Central memory CD8-positive, alpha-beta T cell (primary cell): Measurements from ENCODE around the gene MCEMP1.

Experiments
- ATAC-seq: fragments of 150-1000 bp; cut with Tn5 transposase; replicated peaks from 2 replicates; pipeline ENCODE4 v1.10.0; 2022; ENCODE audit warnings: mild to moderate bottlenecking, moderate FRiP score, moderate number of reproducible peaks; ENCODE audit not compliant: poor library complexity, severe bottlenecking; ENCODE audit errors: extremely low read depth
- DNase-seq, 2 donors: peaks; one replicate each; pipeline ENCODE4 v3.0.0; 2021; ENCODE audit warnings: low spot score in 2 of 2
- H3K27ac Mint-ChIP-seq: one replicate; pipeline ENCODE4 v1.8.0; 2022; ENCODE audit warnings: low read depth, mild to moderate bottlenecking, moderate library complexity, mixed read lengths
- H3K27me3 Mint-ChIP-seq: one replicate; pipeline ENCODE4 v1.8.0; 2022; ENCODE audit warnings: mixed read lengths
- H3K36me3 Mint-ChIP-seq: one replicate; pipeline ENCODE4 v1.8.0; 2022; ENCODE audit warnings: mild to moderate bottlenecking, moderate library complexity, mixed read lengths; ENCODE audit not compliant: insufficient read depth
- H3K4me1 Mint-ChIP-seq: one replicate; pipeline ENCODE4 v1.8.0; 2022; ENCODE audit warnings: mixed read lengths
- H3K4me3 Mint-ChIP-seq: one replicate; pipeline ENCODE4 v1.8.0; 2022; ENCODE audit warnings: mild to moderate bottlenecking, moderate library complexity, mixed read lengths
- H3K9me3 Mint-ChIP-seq: one replicate; pipeline ENCODE4 v1.8.0; 2022; ENCODE audit warnings: mixed read lengths

The MCEMP1 gene

DNA sequence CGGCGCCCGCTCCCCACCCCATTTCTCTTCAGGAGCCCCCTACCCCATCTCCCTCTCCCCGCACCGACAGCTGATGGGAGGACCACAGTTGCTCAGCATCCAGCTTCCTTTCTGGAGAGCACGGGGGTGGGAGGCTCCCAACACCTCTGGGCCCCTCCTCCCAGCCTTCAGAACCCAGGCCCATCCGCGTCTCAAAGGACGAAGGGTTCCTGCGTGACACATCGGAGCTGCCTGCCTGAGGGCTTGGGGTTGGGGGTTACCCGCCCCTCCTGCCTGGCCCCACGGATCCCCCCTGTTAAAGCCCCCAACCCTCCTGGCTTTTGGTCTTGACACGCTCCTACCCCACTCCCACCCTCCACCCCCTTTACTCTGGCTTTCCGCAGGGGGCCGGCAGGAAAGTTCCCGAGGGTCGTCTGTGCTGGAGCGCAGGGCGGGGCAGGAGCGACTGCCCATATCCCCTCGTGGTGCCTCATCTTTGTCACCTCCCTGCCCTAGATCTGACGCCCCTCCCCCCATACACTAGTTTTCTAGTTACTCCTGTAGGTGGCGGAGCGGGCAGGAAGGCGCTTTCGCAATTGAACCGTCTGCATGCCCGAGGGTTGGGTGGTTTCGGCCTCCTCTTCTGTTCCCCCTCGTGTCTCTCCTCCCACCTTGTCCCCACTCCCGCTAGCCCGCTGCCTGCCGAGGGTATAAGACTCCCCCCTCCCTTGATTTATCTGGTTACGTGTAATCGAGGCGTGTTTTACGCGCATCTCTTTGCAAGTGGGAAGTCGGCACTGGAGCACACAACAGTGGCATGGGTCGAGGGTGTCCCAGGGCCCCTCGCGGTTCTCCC, 4.7 kb downstream of the MCEMP1 start:
- H3K27me3 Mint-ChIP-seq: peaks cover 21% of the 10 kb centered on the region
- H3K36me3 Mint-ChIP-seq: peaks cover 28% of the 10 kb centered on the region
- peak overlapping the region; percentile 90 for H3K4me3 Mint-ChIP-seq
- peak; percentile 33 for ATAC-seq
- peaks cover 28% of the 10 kb centered on the region for H3K4me1 Mint-ChIP-seq
- peak overlapping the region; percentile 87 for H3K27ac Mint-ChIP-seq
- DNase-seq: peak; percentile 54 to 67
- H3K9me3 Mint-ChIP-seq: no peaks in the 10 kb centered on the region

GRCh38 chr19:7682175-7682855, 5.4 kb downstream of the MCEMP1 start:
- Mint-ChIP-seq H3K36me3 (peaks cover 28% of the 10 kb centered on the region), H3K4me3 (peak overlapping the region; percentile 90), H3K4me1 (peaks cover 22% of the 10 kb centered on the region), H3K9me3 (no peaks in the 10 kb centered on the region), H3K27me3 (peaks cover 14% of the 10 kb centered on the region), H3K27ac (peak overlapping the region; percentile 87)
- ATAC-seq (no peak), DNase-seq (no peak)

GRCh38 chr19:7685546-7686445, 8.9 kb downstream of the MCEMP1 start:
- no peak overlapping the region for H3K4me3 Mint-ChIP-seq
- H3K27me3 Mint-ChIP-seq: no peaks in the 10 kb centered on the region
- DNase-seq (no peak), ATAC-seq (no peak)
- H3K27ac Mint-ChIP-seq: no peak overlapping the region
- no peaks in the 10 kb centered on the region for H3K9me3 Mint-ChIP-seq
- H3K36me3 Mint-ChIP-seq: peaks cover 27% of the 10 kb centered on the region
- H3K4me1 Mint-ChIP-seq: peaks cover 8% of the 10 kb centered on the region

DNA sequence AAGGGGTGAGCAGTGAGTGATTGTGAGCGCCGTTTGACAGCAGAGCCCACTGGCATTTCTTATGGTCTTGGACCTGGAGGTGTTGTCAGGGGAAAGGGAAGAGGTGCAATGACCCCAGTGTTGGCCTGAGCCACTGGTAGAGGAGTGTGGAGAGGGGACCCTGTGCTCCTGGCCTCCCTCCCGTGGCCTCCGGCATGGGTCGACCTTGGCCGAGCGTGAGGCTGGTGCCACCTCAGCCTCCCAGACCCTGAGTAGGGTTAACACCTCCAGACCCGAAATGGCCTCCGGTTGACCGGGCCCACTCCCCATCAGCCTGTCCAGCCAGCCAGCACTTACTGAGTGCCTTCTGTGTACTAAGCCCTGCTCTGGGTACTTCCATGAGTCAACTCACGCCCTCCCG, 10.3 kb downstream of the MCEMP1 start:
- no peaks in the 10 kb centered on the region for H3K9me3 Mint-ChIP-seq
- H3K4me3 Mint-ChIP-seq: no peak overlapping the region
- DNase-seq (no peak), ATAC-seq (no peak)
- peaks cover 19% of the 10 kb centered on the region for H3K36me3 Mint-ChIP-seq
- H3K27ac Mint-ChIP-seq: no peak overlapping the region
- H3K4me1 Mint-ChIP-seq: no peaks in the 10 kb centered on the region
- no peaks in the 10 kb centered on the region for H3K27me3 Mint-ChIP-seq

DNA sequence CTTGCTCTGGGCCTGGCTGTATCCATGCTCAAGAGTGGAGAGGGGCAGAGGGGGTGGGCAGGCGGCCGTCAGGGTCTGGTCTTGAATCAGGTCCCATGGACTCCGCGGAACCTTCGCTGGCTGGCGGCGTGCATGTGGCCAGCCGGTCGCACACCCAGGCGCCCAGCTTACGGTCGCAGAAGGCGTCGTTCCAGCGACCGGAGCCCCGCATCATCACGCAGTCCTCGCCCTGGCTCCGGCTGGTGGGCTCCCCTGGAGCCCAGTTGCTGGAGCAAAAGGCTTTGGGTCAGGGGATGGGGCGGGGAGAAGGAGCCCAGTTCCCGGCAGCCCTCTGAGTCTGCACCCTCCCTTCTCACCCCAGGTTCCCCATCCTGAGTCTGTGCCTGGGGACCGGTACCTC, 12.3 kb downstream of the MCEMP1 start:
- no peak overlapping the region for H3K4me3 Mint-ChIP-seq
- no peak overlapping the region for H3K27ac Mint-ChIP-seq
- no peaks in the 10 kb centered on the region for H3K4me1 Mint-ChIP-seq
- peaks cover 5% of the 10 kb centered on the region for H3K36me3 Mint-ChIP-seq
- DNase-seq (no peak), ATAC-seq (no peak)
- no peaks in the 10 kb centered on the region for H3K27me3 Mint-ChIP-seq
- H3K9me3 Mint-ChIP-seq: no peaks in the 10 kb centered on the region

DNA sequence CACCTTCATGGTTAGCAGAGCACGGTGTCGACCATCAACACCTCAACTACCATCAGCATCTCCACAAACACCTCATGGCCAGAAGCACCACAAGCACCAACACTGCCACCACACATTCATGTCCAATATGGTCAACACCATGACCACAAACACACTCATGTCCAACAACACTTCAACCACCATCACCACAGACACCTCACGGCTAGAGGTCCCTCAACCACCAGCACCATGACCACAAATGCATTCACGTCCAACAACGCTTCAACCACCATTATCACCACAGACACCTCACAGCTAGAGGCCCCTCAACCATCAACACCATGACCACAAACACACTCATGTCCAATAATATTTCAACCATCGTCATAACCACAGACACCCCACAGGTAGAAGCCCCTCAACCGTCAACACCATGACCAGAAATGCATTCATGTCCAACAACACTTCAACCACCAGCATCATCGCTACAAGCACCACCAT, 13.9 kb downstream of the MCEMP1 start:
- no peaks in the 10 kb centered on the region for H3K27me3 Mint-ChIP-seq

DNA sequence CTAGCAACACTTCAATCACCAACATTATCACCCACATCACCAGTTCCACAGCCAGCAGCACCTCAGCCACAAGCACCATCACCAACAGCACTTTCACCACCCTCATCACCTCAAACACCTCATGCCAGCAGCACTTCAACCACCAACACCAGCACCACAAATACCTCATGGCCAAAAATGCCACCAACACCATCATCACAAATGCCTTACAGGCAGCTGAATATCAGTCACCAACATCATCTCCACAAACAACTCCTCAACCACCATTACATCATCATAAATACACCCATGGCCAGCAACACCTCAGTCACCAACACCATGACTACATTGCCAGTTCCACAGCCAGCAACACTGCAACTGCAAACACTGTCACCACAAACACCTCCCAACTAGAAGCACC, 14.6 kb downstream of the MCEMP1 start:
- DNase-seq (peak in 1 of 2 donors; percentile 64), ATAC-seq (peak; percentile 52)
- no peaks in the 10 kb centered on the region for H3K4me1 Mint-ChIP-seq

More for the DNA sequence above, 13.9 kb downstream of the MCEMP1 start:
- ATAC-seq (no peak), DNase-seq (peak in 1 of 2 donors; percentile 32)
- no peak overlapping the region for H3K27ac Mint-ChIP-seq
- no peaks in the 10 kb centered on the region for H3K9me3 Mint-ChIP-seq
- no peaks in the 10 kb centered on the region for H3K4me1 Mint-ChIP-seq
- no peak overlapping the region for H3K4me3 Mint-ChIP-seq
- H3K36me3 Mint-ChIP-seq: no peaks in the 10 kb centered on the region

GRCh38 chr19:7692417-7693088, 15.7 kb downstream of the MCEMP1 start:
- H3K9me3 Mint-ChIP-seq: no peaks in the 10 kb centered on the region
- H3K36me3 Mint-ChIP-seq: no peaks in the 10 kb centered on the region
- no peaks in the 10 kb centered on the region for H3K4me1 Mint-ChIP-seq
- H3K4me3 Mint-ChIP-seq: no peak overlapping the region
- H3K27me3 Mint-ChIP-seq: peaks cover 2% of the 10 kb centered on the region
- ATAC-seq (peak; percentile 77), DNase-seq (peak in 1 of 2 donors; percentile 62)
- no peak overlapping the region for H3K27ac Mint-ChIP-seq

More for the DNA sequence above, 14.6 kb downstream of the MCEMP1 start:
- Mint-ChIP-seq H3K4me3 (no peak overlapping the region), H3K9me3 (no peaks in the 10 kb centered on the region), H3K27me3 (no peaks in the 10 kb centered on the region), H3K36me3 (no peaks in the 10 kb centered on the region), H3K27ac (no peak overlapping the region)

DNA sequence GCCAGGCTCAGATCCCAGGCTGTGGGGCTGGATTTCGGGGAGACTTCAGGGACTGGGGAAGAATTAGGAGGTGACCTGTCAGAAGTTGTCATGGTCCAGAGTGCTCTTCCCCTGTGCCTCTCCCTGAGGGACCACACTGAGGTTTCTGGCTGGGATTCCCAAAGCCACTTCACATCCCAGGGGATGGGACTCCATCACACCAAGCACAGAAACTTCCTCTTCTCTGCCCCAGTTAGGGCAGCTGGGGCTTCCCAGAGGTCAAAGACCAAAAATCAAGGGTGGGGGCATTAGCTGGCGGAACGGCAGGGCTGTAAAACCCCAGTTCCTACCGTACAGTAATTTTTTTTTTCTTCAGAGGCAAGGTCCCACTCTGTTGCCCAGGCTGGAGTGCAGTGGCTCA, 17.6 kb downstream of the MCEMP1 start:
- DNase-seq: no peak
- peaks cover 22% of the 10 kb centered on the region for H3K27me3 Mint-ChIP-seq
- peaks cover 6% of the 10 kb centered on the region for H3K4me1 Mint-ChIP-seq
- no peaks in the 10 kb centered on the region for H3K36me3 Mint-ChIP-seq
- no peak for ATAC-seq
- no peaks in the 10 kb centered on the region for H3K9me3 Mint-ChIP-seq
- H3K27ac Mint-ChIP-seq: no peak overlapping the region
- H3K4me3 Mint-ChIP-seq: no peak overlapping the region

- no peak for DNase-seq
- ATAC-seq: no peak
- no peak overlapping the region for H3K27ac Mint-ChIP-seq
- H3K36me3 Mint-ChIP-seq: peaks cover 2% of the 10 kb centered on the region
- peaks cover 30% of the 10 kb centered on the region for H3K27me3 Mint-ChIP-seq
- H3K9me3 Mint-ChIP-seq: no peaks in the 10 kb centered on the region
- H3K4me1 Mint-ChIP-seq: peaks cover 11% of the 10 kb centered on the region
- no peak overlapping the region for H3K4me3 Mint-ChIP-seq
Measured at GRCh38 chr19:7697721-7698287, 20.9 kb downstream of the MCEMP1 start.

DNA sequence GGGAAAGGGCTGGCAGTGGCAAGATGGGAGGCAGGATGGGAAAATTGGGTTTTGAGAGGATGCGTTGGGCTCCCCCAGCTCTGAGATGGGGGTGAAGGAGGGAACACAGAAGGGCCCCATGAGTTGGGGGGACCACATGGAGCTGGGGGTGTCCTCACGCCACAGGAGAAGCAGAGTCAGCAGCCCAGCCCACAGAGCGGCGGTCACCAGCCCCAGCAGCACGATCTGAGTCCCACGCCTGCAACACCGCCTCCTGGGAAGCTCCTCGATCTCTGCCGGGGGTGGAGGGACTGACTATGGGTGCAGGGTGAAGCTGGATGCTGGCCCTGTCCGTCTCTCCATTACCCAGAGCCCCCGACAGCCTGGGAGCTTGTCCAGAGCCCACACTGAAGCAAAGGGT, 21.7 kb downstream of the MCEMP1 start:
- H3K27ac Mint-ChIP-seq: no peak overlapping the region
- no peak for DNase-seq
- H3K36me3 Mint-ChIP-seq: peaks cover 2% of the 10 kb centered on the region
- H3K9me3 Mint-ChIP-seq: no peaks in the 10 kb centered on the region
- H3K4me1 Mint-ChIP-seq: peaks cover 11% of the 10 kb centered on the region
- H3K4me3 Mint-ChIP-seq: no peak overlapping the region
- ATAC-seq: no peak
- peaks cover 30% of the 10 kb centered on the region for H3K27me3 Mint-ChIP-seq
